ENCODE measurements around the gene DCHS2.

Gene DCHS2

GRCh38 chr4:154487145-154487544 lies 4.5 kb downstream of the DCHS2 start:
- DNase-seq: no peak

GRCh38 chr4:154485127-154485773 lies 6.3 kb downstream of the DCHS2 start:
- DNase-seq: no peak

- no peak for DNase-seq
Observed at GRCh38 chr4:154478547-154478946, 13.1 kb downstream of the DCHS2 start.

GRCh38 chr4:154478128-154478527 lies 13.5 kb downstream of the DCHS2 start:
- DNase-seq: no peak

- DNase-seq: no peak
Observed at GRCh38 chr4:154476232-154476631, 15.4 kb downstream of the DCHS2 start.

GRCh38 chr4:154475820-154476219 lies 15.8 kb downstream of the DCHS2 start:
- DNase-seq: no peak

GRCh38 chr4:154473497-154473896 lies 18.1 kb downstream of the DCHS2 start:
- no peak for DNase-seq

- no peak for DNase-seq
Observed at GRCh38 chr4:154472858-154473257, 18.7 kb downstream of the DCHS2 start.

- no peak for DNase-seq
Observed at GRCh38 chr4:154471526-154472331, 19.9 kb downstream of the DCHS2 start.

- DNase-seq: no peak
Observed at GRCh38 chr4:154471032-154471431, 20.6 kb downstream of the DCHS2 start.

- DNase-seq: no peak
Observed at GRCh38 chr4:154467886-154468285, 23.7 kb downstream of the DCHS2 start.

GRCh38 chr4:154466336-154466735 lies 25.3 kb downstream of the DCHS2 start:
- DNase-seq: no peak

GRCh38 chr4:154465085-154465484 lies 26.5 kb downstream of the DCHS2 start:
- no peak for DNase-seq

- no peak for DNase-seq
Observed at GRCh38 chr4:154464654-154465053, 26.9 kb downstream of the DCHS2 start.

GRCh38 chr4:154462081-154462810 lies 29.4 kb downstream of the DCHS2 start:
- DNase-seq: no peak

- DNase-seq: no peak
Observed at GRCh38 chr4:154457471-154457870, 34.1 kb downstream of the DCHS2 start.

GRCh38 chr4:154456889-154457288 lies 34.7 kb downstream of the DCHS2 start:
- no peak for DNase-seq

GRCh38 chr4:154456240-154456639 lies 35.4 kb downstream of the DCHS2 start:
- no peak for DNase-seq

- DNase-seq: no peak
Observed at GRCh38 chr4:154455111-154455510, 36.5 kb downstream of the DCHS2 start.

- no peak for DNase-seq
Observed at GRCh38 chr4:154454710-154455109, 36.9 kb downstream of the DCHS2 start.

GRCh38 chr4:154452798-154453346 lies 38.7 kb downstream of the DCHS2 start:
- no peak for DNase-seq

GRCh38 chr4:154450966-154451365 lies 40.6 kb downstream of the DCHS2 start:
- DNase-seq: no peak

GRCh38 chr4:154444958-154445357 lies 46.6 kb downstream of the DCHS2 start:
- DNase-seq: no peak

- no peak for DNase-seq
Observed at GRCh38 chr4:154441982-154442381, 49.6 kb downstream of the DCHS2 start.

Measured in CD4-positive, alpha-beta T cell treated with Interleukin-12 subunit alpha and Interleukin-12 subunit beta, for 1 hour (primary cell).